ENCODE measurements around the gene ERMAP. TPM values are rescaled to one million over a fixed set of nuclear protein-coding genes. Genes with fewer than 3 reads are reported as not detected.
A peak's percentile ranks its signal among the peaks of the same experiment; 100 is the strongest.

The ERMAP gene
- total and polyA plus RNA-seq, 5 donors = 2.2 to 6.8 (median 5.0) TPM

DNA sequence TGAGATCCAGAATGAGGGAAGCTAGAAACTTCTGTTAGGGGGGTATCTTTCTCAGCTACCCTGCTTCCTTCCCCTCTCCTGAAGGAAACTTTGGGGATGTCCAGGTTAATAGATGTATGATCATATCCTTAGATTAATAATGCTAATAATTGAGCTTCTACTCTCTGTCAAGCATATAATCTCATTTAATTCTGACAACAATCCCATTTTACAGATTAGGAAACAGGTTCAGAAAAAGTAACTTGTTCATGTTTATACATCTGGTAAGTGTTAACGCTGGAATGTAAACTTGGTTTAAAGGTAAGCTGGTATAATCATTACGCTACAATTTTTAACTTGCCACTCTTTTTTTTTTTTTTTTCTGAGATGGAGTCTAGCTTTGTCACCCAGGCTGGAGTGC is 33.8 kb upstream of the ERMAP start:
- H3K27ac ChIP-seq (ENCODE audit: low read length) = no peak overlapping the region
- ATAC-seq = no peak
- no peak overlapping the region for H3K4me3 ChIP-seq (ENCODE audit: low read length)
- no peaks in the 10 kb centered on the region for H3K27me3 ChIP-seq (ENCODE audit: control insufficient read depth, insufficient read depth)
- 99% methylated on average over 2 of the region's 2 CpGs for WGBS
- no peak for DNase-seq
- intact Hi-C loops (cut with DNase I) = loop anchor here in 1 of 4 donors (10.0 kb wide), 1 partner anchor 292 kb away; no protein-coding TSS in a partner anchor
- H3K9me3 ChIP-seq (ENCODE audit: control insufficient read depth, low read length) = no peaks in the 10 kb centered on the region
- H3K4me1 ChIP-seq (ENCODE audit: control insufficient read depth, insufficient read depth, low read length) = no peaks in the 10 kb centered on the region

DNA sequence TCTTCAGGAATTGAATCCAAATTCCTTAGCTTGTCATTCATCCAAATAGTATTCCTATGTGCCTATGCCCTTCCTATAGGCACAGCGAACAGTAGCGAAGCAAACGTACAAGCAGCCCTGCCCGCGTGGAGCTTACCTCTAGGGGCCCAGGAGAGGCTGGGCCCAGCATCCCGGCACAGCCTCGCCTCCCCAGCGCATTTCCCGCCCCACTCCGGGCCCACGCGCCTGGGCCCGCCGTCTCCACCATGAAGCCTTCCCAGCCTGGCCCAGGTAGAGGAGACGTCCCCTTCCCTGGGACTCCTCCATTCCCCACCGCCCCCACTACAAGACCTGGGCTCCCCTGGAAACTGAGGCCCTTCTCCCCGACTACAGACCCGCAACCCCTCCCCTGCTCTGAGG is 32.4 kb upstream of the ERMAP start:
- Histone ChIP-seq H3K9me3 (ENCODE audit: control insufficient read depth, low read length) (no peaks in the 10 kb centered on the region), H3K27me3 (ENCODE audit: control insufficient read depth, insufficient read depth) (no peaks in the 10 kb centered on the region), H3K4me3 (ENCODE audit: low read length) (no peak overlapping the region), H3K27ac (ENCODE audit: low read length) (no peak overlapping the region), H3K4me1 (ENCODE audit: control insufficient read depth, insufficient read depth, low read length) (no peaks in the 10 kb centered on the region)
- no peak for DNase-seq
- WGBS = 84% methylated on average over 18 of the region's 18 CpGs
- intact Hi-C loops (cut with DNase I) = loop anchor here in 1 of 4 donors (10.0 kb wide), 1 partner anchor 290 kb away; no protein-coding TSS in a partner anchor
- peak; percentile 25 to 37 for ATAC-seq

DNA sequence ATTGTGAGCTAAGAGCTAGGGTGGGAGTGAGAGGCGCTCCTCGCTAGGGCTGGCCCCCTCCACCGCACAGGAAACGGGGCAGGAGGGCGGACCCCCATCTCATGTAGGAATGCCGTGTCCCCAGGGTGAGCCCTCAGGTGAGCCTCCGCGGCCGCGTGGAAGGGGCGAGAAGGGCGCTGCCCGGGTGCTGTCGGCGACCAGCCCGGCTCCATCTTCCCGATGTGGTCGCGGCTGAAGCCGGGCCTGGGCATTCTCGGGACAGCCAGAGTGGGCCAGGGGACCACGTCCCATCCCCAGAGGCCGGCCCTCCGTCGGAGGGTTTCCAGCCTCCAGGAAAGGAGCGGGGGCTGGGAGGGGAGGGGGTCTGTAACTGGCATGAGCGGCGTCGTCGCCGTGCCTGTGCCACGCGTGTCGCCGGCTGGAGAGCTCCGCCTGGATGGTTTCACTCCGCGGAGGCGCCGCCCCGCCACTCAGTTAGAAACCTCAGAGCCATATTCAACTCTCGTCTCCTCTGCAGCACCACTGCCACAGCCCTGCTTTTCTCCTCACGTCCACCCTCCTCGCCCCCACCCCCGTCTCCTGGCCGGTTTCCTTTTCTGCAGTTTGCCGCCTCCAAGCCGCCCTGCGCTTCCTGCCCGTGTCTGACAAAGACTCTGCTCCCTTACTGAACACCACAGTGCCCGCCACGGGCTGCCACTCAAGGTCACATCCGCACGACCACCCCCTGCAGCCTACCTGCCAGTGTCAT is 31.8 kb upstream of the ERMAP start, which contains the start of gene TMEM269:
TSS of gene TMEM269 (plus strand) at position 46 of the 748 bp plus-strand sequence. CDS start 4,903 bp downstream, outside the sequence.
- DNase-seq (peak; percentile 32 to 74 (median 62)), ATAC-seq (peak; percentile 52 to 60)
- no peaks in the 10 kb centered on the region for H3K9me3 ChIP-seq (ENCODE audit: control insufficient read depth, low read length)
- peak within 1 kb of the TSS; percentile 34 for H3K4me3 ChIP-seq (ENCODE audit: low read length)
- H3K27ac ChIP-seq (ENCODE audit: low read length) = no peak within 1 kb of the TSS
- WGBS = 9% methylated on average over 54 of the region's 54 CpGs
- intact Hi-C loops (cut with DNase I) = loop anchor here in 1 of 4 donors (10.0 kb wide), 1 partner anchor 290 kb away; no protein-coding TSS in a partner anchor
- no peaks in the 10 kb centered on the region for H3K27me3 ChIP-seq (ENCODE audit: control insufficient read depth, insufficient read depth)
- no peaks in the 10 kb centered on the region for H3K4me1 ChIP-seq (ENCODE audit: control insufficient read depth, insufficient read depth, low read length)

DNA sequence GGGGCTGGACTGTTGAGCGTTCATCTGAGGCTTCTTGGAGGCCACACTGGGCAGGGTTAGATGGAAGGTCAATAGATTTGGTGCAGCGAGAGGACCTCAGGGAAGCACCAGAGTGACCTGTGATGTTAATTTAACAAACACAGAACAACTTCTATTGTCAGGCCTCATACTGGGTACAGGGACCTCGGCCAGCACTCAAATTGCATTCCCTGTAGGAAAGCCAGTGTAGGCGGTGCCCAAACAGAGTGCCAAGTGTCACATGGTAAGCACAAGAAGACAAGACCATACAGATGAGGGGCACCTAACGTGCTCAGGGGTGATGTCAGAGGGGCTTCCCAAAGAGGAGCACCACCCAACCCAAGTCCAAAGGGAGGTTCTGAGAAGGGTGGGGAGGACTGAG is 30.8 kb upstream of the ERMAP start:
- H3K27me3 ChIP-seq (ENCODE audit: control insufficient read depth, insufficient read depth) = no peaks in the 10 kb centered on the region
- no peak overlapping the region for H3K4me3 ChIP-seq (ENCODE audit: low read length)
- no peak for ATAC-seq
- no peaks in the 10 kb centered on the region for H3K4me1 ChIP-seq (ENCODE audit: control insufficient read depth, insufficient read depth, low read length)
- intact Hi-C loops (cut with DNase I) = loop anchor here in 1 of 4 donors (10.0 kb wide), 1 partner anchor 289 kb away; no protein-coding TSS in a partner anchor
- no peaks in the 10 kb centered on the region for H3K9me3 ChIP-seq (ENCODE audit: control insufficient read depth, low read length)
- H3K27ac ChIP-seq (ENCODE audit: low read length) = no peak overlapping the region
- DNase-seq = no peak
- WGBS = 86% methylated on average over 5 of the region's 5 CpGs

DNA sequence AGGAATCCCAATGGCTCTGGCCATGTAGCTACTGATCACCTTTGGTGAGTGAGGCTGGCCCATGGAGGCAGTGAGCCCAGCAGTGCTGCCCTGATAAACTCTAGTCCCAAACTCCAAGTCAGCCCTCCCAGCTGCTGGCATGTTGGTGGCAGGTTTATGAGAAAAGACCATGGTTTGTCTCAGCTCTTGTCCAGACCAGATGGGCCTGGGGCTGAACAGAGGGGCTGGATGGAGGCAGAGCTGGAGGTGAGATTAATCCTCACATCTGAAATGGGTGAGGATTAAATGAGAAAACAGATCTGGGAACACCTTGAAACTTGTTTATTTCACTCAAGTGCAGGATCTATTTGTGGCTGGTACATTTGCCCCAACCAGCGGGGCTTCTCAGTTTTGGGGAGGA is 28.9 kb upstream of the ERMAP start:
- Histone ChIP-seq H3K27me3 (ENCODE audit: control insufficient read depth, insufficient read depth) (no peaks in the 10 kb centered on the region), H3K4me1 (ENCODE audit: control insufficient read depth, insufficient read depth, low read length) (no peaks in the 10 kb centered on the region), H3K4me3 (ENCODE audit: low read length) (no peak overlapping the region), H3K27ac (ENCODE audit: low read length) (no peak overlapping the region), H3K9me3 (ENCODE audit: control insufficient read depth, low read length) (no peaks in the 10 kb centered on the region)
- intact Hi-C loops (cut with DNase I) = loop anchor here in 1 of 4 donors (10.0 kb wide), 1 partner anchor 287 kb away; no protein-coding TSS in a partner anchor
- ATAC-seq = no peak
- 97% methylated on average over 1 of the region's 1 CpG for WGBS
- DNase-seq = no peak

DNA sequence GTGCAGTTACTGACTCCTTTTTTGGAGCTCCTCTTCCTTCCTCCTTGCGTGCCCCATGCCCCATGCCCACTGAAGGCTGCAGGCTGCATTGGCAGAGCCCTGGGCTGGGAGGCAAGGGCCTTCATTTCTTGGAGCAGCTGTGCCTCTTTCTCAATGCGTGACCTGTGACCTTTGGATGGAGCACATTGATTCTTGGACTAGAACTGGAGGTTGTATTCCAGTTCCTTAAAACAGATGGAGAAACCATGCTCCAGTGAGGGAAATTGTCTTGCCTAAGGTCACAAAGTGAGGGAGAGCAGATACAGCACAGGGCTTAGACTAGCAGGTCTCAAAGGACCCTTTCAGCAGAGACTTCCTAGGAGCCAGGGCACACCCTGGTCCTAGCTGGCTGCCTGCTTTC is 23.1 kb upstream of the ERMAP start:
- DNase-seq (no peak), ATAC-seq (peak in 1 of 2 donors; percentile 61)
- WGBS = 87% methylated on average over 2 of the region's 2 CpGs

DNA sequence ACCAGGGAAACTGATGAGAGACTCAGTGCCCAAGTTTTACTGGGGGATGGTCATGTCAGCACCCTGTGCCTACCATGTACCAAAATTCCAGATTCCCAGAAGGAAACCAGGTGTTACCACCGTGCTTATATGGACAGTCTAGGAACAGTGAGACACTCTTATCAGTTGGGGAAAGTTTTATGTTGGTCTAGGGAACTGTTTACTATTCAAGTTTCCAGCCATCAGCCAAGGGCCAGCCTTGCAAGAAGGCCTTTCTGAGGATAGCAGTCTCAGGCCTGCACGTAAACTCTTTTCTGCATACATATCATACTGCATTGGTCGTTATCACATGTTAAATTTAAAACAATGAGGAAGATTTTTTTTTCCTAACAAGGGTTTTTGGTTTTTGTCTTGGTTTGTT is 19.5 kb upstream of the ERMAP start:
- H3K4me3 ChIP-seq (ENCODE audit: low read length) = no peak overlapping the region
- no peak overlapping the region for H3K27ac ChIP-seq (ENCODE audit: low read length)
- H3K9me3 ChIP-seq (ENCODE audit: control insufficient read depth, low read length) = no peaks in the 10 kb centered on the region
- H3K27me3 ChIP-seq (ENCODE audit: control insufficient read depth, insufficient read depth) = no peaks in the 10 kb centered on the region
- intact Hi-C loops (cut with DNase I) = no loop called here
- DNase-seq = no peak
- ATAC-seq = no peak
- H3K4me1 ChIP-seq (ENCODE audit: control insufficient read depth, insufficient read depth, low read length) = no peaks in the 10 kb centered on the region
- WGBS = 80% methylated on average over 3 of the region's 3 CpGs

More for the DNA sequence above, 23.1 kb upstream of the ERMAP start:
- H3K4me1 ChIP-seq (ENCODE audit: control insufficient read depth, insufficient read depth, low read length) = no peaks in the 10 kb centered on the region
- no peaks in the 10 kb centered on the region for H3K27me3 ChIP-seq (ENCODE audit: control insufficient read depth, insufficient read depth)
- no peaks in the 10 kb centered on the region for H3K9me3 ChIP-seq (ENCODE audit: control insufficient read depth, low read length)
- H3K27ac ChIP-seq (ENCODE audit: low read length) = no peak overlapping the region
- intact Hi-C loops (cut with DNase I) = no loop called here
- no peak overlapping the region for H3K4me3 ChIP-seq (ENCODE audit: low read length)

DNA sequence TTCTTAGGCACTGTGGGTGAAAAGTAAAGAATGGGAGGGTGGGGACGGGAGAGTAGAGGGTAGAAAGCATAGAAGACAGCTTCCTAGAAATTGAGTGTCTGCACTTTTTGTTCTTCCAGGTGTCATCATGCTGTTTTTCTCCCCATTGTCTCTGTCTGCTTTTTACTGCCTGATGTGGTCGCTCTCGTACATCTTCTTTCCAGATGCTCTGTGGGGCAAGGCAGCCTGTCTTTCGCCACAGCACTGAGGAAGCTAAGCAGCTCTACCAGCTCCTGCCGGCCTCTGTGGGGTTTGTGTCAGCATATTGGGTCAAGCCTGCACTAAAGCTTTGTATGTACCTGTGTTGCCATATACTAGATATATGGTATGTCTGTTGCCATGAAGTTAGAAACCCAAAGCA is 18.9 kb upstream of the ERMAP start:
- no peaks in the 10 kb centered on the region for H3K4me1 ChIP-seq (ENCODE audit: control insufficient read depth, insufficient read depth, low read length)
- intact Hi-C loops (cut with DNase I) = no loop called here
- no peaks in the 10 kb centered on the region for H3K9me3 ChIP-seq (ENCODE audit: control insufficient read depth, low read length)
- no peak for DNase-seq
- H3K4me3 ChIP-seq (ENCODE audit: low read length) = no peak overlapping the region
- WGBS = 85% methylated on average over 5 of the region's 5 CpGs
- H3K27me3 ChIP-seq (ENCODE audit: control insufficient read depth, insufficient read depth) = no peaks in the 10 kb centered on the region
- no peak overlapping the region for H3K27ac ChIP-seq (ENCODE audit: low read length)
- ATAC-seq = no peak

DNA sequence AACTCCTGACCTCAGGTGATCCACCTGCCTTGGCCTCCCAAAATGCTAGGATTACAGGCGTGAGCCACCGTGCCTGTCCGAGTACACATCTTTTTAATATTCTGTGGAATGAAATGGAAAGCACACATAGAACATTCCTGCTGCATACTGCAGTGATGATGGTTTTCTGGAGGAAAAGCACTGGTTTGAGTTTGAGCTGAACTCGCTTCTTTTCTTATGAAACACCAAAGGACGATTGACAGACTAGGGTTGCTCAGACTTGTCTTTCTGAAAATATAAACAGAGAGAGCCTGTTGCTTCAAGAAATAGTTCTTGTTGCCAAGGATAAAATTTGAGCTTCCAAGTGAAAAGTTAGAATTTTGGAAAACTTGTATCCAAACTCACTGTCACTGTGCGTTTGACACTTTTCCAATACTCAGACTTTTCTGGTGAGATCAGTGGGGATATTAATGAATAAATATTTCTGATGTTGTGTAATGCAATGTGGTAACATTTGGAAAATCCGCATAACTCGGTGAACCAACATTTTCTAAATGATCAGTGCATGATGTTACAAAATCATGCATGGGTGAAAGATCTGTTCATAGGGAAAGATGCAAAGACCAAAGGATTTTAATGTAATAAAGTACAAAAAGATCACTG is 15.0 kb upstream of the ERMAP start:
- Histone ChIP-seq H3K27ac (ENCODE audit: low read length) (no peak overlapping the region), H3K27me3 (ENCODE audit: control insufficient read depth, insufficient read depth) (no peaks in the 10 kb centered on the region), H3K4me1 (ENCODE audit: control insufficient read depth, insufficient read depth, low read length) (no peaks in the 10 kb centered on the region), H3K4me3 (ENCODE audit: low read length) (no peak overlapping the region), H3K9me3 (ENCODE audit: control insufficient read depth, low read length) (no peaks in the 10 kb centered on the region)
- intact Hi-C loops (cut with DNase I) = no loop called here
- no peak for ATAC-seq
- WGBS = 68% methylated on average over 8 of the region's 8 CpGs
- no peak for DNase-seq

DNA sequence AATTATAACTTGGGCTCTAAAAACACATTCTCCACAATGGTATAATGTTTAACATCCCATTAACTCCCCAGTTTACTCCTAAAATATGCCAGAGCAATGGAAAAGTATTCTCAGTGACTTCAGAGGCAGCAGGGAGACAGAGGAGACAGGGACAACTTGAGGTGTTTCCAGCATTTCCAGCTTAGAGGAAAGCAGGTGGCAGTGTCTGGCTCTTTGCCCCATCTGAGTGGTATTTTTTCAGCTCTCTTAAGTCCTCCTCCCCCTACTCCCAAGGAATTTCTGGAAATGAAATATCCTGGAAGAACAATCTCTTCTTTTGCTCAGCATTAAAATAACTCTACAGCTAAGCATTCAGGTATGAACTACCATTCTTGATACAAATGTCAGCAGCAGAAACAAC is 10.8 kb upstream of the ERMAP start:
- no peaks in the 10 kb centered on the region for H3K4me1 ChIP-seq (ENCODE audit: control insufficient read depth, insufficient read depth, low read length)
- DNase-seq (no peak), ATAC-seq (no peak)
- H3K4me3 ChIP-seq (ENCODE audit: low read length) = no peak overlapping the region
- intact Hi-C loops (cut with DNase I) = no loop called here
- H3K27me3 ChIP-seq (ENCODE audit: control insufficient read depth, insufficient read depth) = no peaks in the 10 kb centered on the region
- H3K27ac ChIP-seq (ENCODE audit: low read length) = no peak overlapping the region
- no peaks in the 10 kb centered on the region for H3K9me3 ChIP-seq (ENCODE audit: control insufficient read depth, low read length)

DNA sequence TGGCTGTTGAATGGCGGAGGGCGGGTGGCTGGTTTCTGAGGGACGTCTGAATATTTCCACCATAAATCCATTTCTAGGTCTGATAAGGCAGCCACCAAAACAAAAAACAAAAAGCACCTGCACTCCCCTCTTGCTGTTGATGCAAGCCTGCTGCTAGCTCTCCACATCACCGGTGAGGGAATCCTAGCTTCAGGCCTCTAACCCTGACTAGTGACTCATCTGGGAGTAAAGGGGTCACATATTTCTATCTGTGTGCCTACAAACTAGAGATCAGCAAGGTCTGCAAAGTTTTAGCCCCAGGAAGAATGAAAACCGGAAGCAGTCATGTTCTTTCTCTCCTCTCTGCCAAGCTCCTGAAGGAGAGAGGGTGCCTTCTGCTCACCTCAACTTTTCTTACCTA is 10.3 kb upstream of the ERMAP start:
- Histone ChIP-seq H3K9me3 (ENCODE audit: control insufficient read depth, low read length) (no peaks in the 10 kb centered on the region), H3K4me3 (ENCODE audit: low read length) (no peak overlapping the region), H3K4me1 (ENCODE audit: control insufficient read depth, insufficient read depth, low read length) (no peaks in the 10 kb centered on the region), H3K27ac (ENCODE audit: low read length) (no peak overlapping the region), H3K27me3 (ENCODE audit: control insufficient read depth, insufficient read depth) (no peaks in the 10 kb centered on the region)
- WGBS = 88% methylated on average over 5 of the region's 5 CpGs
- ATAC-seq (no peak), DNase-seq (no peak)
- intact Hi-C loops (cut with DNase I) = no loop called here

Data from right cardiac atrium (tissue), 5 donors.